GM19238 (cell line): ENCODE measurements around the gene NKAIN2.
"Not testable (repeated sequence)": the region's sequence is repeated elsewhere in the genome, so short reads cannot be mapped to it uniquely, and the experiment has no call there.

ENCODE experiments used
- DNase-seq: peaks from one replicate; pipeline ENCODE4 v3.0.0; 2011; ENCODE audit warnings: low spot score; ENCODE audit not compliant: insufficient read length

Gene NKAIN2

GRCh38 chr6:123888771-123889513 lies 85.3 kb downstream of the NKAIN2 start:
- DNase-seq: no peak

- no peak for DNase-seq
These were observed 91.7 kb downstream of the NKAIN2 start for GRCh38 chr6:123895346-123895745.

GRCh38 chr6:123895806-123896205 lies 92.1 kb downstream of the NKAIN2 start:
- DNase-seq: no peak

GRCh38 chr6:123896869-123897268 lies 93.2 kb downstream of the NKAIN2 start:
- DNase-seq: no peak

GRCh38 chr6:123897965-123898364 lies 94.3 kb downstream of the NKAIN2 start:
- no peak for DNase-seq

GRCh38 chr6:123898665-123899064 lies 95.0 kb downstream of the NKAIN2 start:
- no peak for DNase-seq

GRCh38 chr6:123899745-123900144 lies 96.1 kb downstream of the NKAIN2 start:
- no peak for DNase-seq

- DNase-seq: no peak
These were observed 97.8 kb downstream of the NKAIN2 start for GRCh38 chr6:123901436-123901835.

GRCh38 chr6:123902738-123903313 lies 99.2 kb downstream of the NKAIN2 start:
- no peak for DNase-seq

- DNase-seq: no peak
These were observed 100.6 kb downstream of the NKAIN2 start for GRCh38 chr6:123904228-123904627.

- DNase-seq: no peak
These were observed 105.1 kb downstream of the NKAIN2 start for GRCh38 chr6:123908797-123909196.

- DNase-seq: no peak
These were observed 106.3 kb downstream of the NKAIN2 start for GRCh38 chr6:123909989-123910388.

GRCh38 chr6:123913863-123914262 lies 110.2 kb downstream of the NKAIN2 start:
- DNase-seq: no peak

GRCh38 chr6:123923379-123923778 lies 119.7 kb downstream of the NKAIN2 start:
- DNase-seq: not testable (repeated sequence)

GRCh38 chr6:123925350-123925749 lies 121.7 kb downstream of the NKAIN2 start:
- no peak for DNase-seq

GRCh38 chr6:123925842-123926399 lies 122.3 kb downstream of the NKAIN2 start:
- no peak for DNase-seq

- DNase-seq: no peak
These were observed 124.9 kb downstream of the NKAIN2 start for GRCh38 chr6:123928529-123928928.

- no peak for DNase-seq
These were observed 128.3 kb downstream of the NKAIN2 start for GRCh38 chr6:123931928-123932327.

GRCh38 chr6:123940551-123940950 lies 136.9 kb downstream of the NKAIN2 start:
- DNase-seq: no peak

- DNase-seq: no peak
These were observed 138.2 kb downstream of the NKAIN2 start for GRCh38 chr6:123941855-123942254.

GRCh38 chr6:123945386-123945785 lies 141.7 kb downstream of the NKAIN2 start:
- no peak for DNase-seq

- no peak for DNase-seq
These were observed 150.3 kb downstream of the NKAIN2 start for GRCh38 chr6:123953920-123954319.
